Astrocyte of the spinal cord (primary cell): Measurements from ENCODE around the gene PDGFC.

ENCODE experiments used
- DNase-seq: peaks from one replicate; pipeline ENCODE4 v3.0.0; 2011; ENCODE audit warnings: low read depth, low spot score
- H3K4me3 ChIP-seq: 2 replicates; pipeline ENCODE4 v1.5.1; 2011; ENCODE audit warnings: low read depth, mild to moderate bottlenecking, low read length, moderate library complexity
- in situ Hi-C: cut with HindIII; loops from 2 replicates; pipeline ENCODE4 v1.10.0; 2017; ENCODE audit warnings: low sequenced_read_pairs
- TF ChIP-seq, protein P1 (sequence below): IDR thresholded peaks from 2 replicates; pipeline ENCODE4 v1.5.1; 2012; ENCODE audit warnings: low read depth, mild to moderate bottlenecking, low read length, inconsistent platforms

Gene PDGFC

DNA sequence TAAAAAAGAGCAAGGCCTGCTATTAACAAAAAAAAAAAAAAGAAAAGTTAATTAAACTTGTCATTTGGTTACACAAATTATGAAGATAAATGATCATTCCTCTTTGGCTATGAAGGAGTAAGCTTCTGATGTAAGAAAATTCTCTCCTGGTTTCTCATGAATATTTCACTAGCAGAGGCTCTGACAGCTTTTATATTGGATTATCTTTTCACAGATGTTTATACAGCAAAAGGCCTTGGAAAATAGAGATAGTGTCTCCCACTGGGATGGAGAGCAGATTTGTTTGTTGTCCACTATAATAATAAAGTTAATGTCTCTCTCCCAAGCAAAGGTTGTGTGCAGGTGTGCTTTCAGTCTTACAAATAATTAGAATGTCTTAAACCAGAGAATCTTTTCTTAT lies 40.7 kb upstream of the PDGFC start:
- no peak for DNase-seq
- in situ Hi-C loops = no loop called here
- TF ChIP-seq, protein P1, sequence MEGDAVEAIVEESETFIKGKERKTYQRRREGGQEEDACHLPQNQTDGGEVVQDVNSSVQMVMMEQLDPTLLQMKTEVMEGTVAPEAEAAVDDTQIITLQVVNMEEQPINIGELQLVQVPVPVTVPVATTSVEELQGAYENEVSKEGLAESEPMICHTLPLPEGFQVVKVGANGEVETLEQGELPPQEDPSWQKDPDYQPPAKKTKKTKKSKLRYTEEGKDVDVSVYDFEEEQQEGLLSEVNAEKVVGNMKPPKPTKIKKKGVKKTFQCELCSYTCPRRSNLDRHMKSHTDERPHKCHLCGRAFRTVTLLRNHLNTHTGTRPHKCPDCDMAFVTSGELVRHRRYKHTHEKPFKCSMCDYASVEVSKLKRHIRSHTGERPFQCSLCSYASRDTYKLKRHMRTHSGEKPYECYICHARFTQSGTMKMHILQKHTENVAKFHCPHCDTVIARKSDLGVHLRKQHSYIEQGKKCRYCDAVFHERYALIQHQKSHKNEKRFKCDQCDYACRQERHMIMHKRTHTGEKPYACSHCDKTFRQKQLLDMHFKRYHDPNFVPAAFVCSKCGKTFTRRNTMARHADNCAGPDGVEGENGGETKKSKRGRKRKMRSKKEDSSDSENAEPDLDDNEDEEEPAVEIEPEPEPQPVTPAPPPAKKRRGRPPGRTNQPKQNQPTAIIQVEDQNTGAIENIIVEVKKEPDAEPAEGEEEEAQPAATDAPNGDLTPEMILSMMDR = no peak
- H3K4me3 ChIP-seq = no peak overlapping the region

DNA sequence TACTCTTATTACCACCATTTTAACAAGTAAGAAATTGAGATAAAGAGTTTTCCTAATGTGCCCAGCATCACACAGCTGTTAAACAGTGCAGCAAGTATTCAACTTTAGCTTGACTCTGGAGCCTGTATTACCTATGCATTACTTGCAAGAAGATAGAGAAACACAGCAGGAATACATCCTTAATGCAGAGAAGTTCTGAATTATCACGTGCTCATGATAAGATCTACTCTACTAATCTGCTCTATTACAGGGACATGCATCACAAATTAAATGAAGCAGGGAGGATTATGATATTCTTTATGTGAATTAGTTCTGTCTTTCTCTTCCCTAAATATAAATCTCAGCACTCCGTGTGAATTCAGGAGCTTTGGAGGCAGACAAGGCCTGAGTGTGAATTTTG lies 39.0 kb upstream of the PDGFC start:
- TF ChIP-seq, protein P1 = no peak
- in situ Hi-C loops = no loop called here
- no peak overlapping the region for H3K4me3 ChIP-seq
- no peak for DNase-seq

GRCh38 chr4:157005831-157006230 lies 34.2 kb upstream of the PDGFC start:
- no peak for DNase-seq
- in situ Hi-C loops = no loop called here
- no peak overlapping the region for H3K4me3 ChIP-seq
- TF ChIP-seq, protein P1 = no peak

GRCh38 chr4:157005193-157005592 lies 33.6 kb upstream of the PDGFC start:
- no peak for DNase-seq
- no peak overlapping the region for H3K4me3 ChIP-seq
- TF ChIP-seq, protein P1 = no peak
- in situ Hi-C loops = no loop called here

DNA sequence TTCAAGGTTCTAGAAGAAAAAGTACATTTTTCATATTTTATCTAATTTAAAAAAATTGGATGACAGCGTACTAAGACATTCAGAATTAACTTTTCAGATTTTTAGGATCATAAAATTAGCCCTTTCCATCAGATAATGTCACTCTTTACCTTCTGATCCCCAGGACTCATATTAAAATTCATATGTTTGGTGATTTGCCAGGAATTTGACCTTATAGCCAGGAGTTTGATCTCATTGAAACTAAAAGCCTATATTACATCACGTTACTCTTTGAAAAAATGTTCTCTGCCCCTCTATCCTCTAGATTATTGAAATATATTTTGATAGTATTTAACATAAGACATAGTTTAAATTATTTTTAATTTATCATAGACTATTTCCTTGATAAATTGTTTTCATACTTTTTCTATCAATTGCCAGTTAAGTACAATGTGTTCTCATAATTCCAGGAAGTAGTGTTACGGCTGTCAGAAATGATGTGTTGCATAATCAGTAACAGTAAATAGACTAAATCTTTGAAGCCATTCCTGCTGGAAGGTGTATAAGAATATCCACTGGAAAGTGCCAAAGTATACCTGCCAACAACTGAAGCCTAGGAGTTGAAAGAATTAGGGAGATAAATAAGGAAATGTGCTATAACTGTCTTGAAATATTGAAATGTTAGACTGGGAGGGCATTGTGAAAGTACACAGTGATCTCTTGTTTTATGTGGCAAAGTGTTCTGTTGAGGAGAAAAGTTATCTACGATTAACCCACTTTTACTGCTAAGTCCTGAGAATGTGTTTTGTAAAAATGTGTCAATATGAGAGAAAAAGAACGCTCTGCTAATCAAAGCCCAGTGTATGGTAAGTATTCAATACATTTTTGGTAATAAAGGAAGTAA lies 32.9 kb upstream of the PDGFC start:
- no peak for DNase-seq
- in situ Hi-C loops = no loop called here
- TF ChIP-seq, protein P1 = no peak
- H3K4me3 ChIP-seq = no peak overlapping the region

GRCh38 chr4:156999175-156999517 lies 27.5 kb upstream of the PDGFC start:
- in situ Hi-C loops = no loop called here
- no peak overlapping the region for H3K4me3 ChIP-seq

More at GRCh38 chr4:156999175-156999517, 27.5 kb upstream of the PDGFC start:
- TF ChIP-seq, protein P1 = no peak
- peak; percentile 98 for DNase-seq
